ENCODE data around the gene PKNOX2.

PKNOX2 gene

GRCh38 chr11:125299061-125299615, 134.6 kb downstream of the PKNOX2 start:
- no peak overlapping the region for H3K4me3 ChIP-seq (ENCODE audit: low read depth, low read length)
- H3K79me2 ChIP-seq (ENCODE audit: control insufficient read depth, insufficient read depth, low read length, unreplicated experiment): no peaks in the 10 kb centered on the region
- H3K36me3 ChIP-seq (ENCODE audit: insufficient read depth, low read length): no peaks in the 10 kb centered on the region
- H3K27ac ChIP-seq (ENCODE audit: low read depth, low read length): no peak overlapping the region
- peaks cover 29% of the 10 kb centered on the region for H3K27me3 ChIP-seq (ENCODE audit: insufficient read depth, low read length)
- H2AFZ ChIP-seq (ENCODE audit: low read length, unreplicated experiment): no peak overlapping the region
- peaks cover 9% of the 10 kb centered on the region for H3K4me1 ChIP-seq (ENCODE audit: control insufficient read depth, insufficient read depth, low read length, unreplicated experiment)

GRCh38 chr11:125299821-125300220, 135.3 kb downstream of the PKNOX2 start:
- H3K79me2 ChIP-seq (ENCODE audit: control insufficient read depth, insufficient read depth, low read length, unreplicated experiment): no peaks in the 10 kb centered on the region
- no peaks in the 10 kb centered on the region for H3K36me3 ChIP-seq (ENCODE audit: insufficient read depth, low read length)
- H3K27me3 ChIP-seq (ENCODE audit: insufficient read depth, low read length): peaks cover 23% of the 10 kb centered on the region
- H2AFZ ChIP-seq (ENCODE audit: low read length, unreplicated experiment): no peak overlapping the region
- H3K4me1 ChIP-seq (ENCODE audit: control insufficient read depth, insufficient read depth, low read length, unreplicated experiment): peaks cover 9% of the 10 kb centered on the region
- H3K27ac ChIP-seq (ENCODE audit: low read depth, low read length): no peak overlapping the region
- no peak overlapping the region for H3K4me3 ChIP-seq (ENCODE audit: low read depth, low read length)

DNA sequence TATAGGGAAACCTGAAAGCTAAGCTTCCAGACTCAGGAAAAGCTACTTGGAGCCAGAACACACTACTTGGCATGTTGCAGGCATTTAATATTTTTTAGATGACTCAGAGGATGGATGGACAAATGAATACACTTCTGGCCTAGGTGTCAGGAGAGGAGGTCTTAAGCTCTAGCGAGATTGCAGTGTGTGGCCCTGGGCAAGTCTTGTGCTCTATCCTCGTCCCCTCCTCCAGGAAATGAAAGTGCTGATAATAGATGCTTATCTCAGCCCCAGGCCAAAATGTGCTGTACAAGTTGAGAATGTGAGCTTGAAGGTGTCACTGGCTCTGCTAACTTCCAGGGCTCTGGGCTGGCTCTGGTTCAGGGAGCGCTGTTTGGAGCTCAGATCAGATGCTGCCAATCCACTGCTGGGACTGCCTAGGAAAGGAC, 136.3 kb downstream of the PKNOX2 start:
- H3K27ac ChIP-seq (ENCODE audit: low read depth, low read length): no peak overlapping the region
- no peaks in the 10 kb centered on the region for H3K79me2 ChIP-seq (ENCODE audit: control insufficient read depth, insufficient read depth, low read length, unreplicated experiment)
- peaks cover 9% of the 10 kb centered on the region for H3K4me1 ChIP-seq (ENCODE audit: control insufficient read depth, insufficient read depth, low read length, unreplicated experiment)
- H3K36me3 ChIP-seq (ENCODE audit: insufficient read depth, low read length): no peaks in the 10 kb centered on the region
- no peak overlapping the region for H3K4me3 ChIP-seq (ENCODE audit: low read depth, low read length)
- H3K27me3 ChIP-seq (ENCODE audit: insufficient read depth, low read length): peaks cover 21% of the 10 kb centered on the region
- H2AFZ ChIP-seq (ENCODE audit: low read length, unreplicated experiment): no peak overlapping the region

DNA sequence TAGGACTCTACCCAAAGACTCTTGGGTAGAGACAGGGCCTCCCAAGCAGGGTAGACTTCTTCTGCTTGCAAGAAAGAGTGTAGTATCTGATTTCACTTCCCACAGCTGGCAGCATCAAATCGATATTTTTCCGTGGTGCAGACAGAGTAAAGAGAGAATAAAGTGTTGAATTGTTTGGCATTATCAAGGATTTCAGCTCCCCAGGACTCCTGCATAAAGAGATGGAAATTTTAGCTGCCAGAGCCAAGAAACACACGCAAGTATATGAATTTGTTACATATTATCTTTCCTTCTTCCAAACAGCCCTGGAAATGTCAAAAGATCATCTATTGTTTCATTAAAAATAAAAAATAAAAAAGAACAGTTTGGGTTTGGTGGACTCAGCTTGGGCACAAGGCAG, 136.8 kb downstream of the PKNOX2 start:
- no peak overlapping the region for H2AFZ ChIP-seq (ENCODE audit: low read length, unreplicated experiment)
- H3K4me1 ChIP-seq (ENCODE audit: control insufficient read depth, insufficient read depth, low read length, unreplicated experiment): peaks cover 9% of the 10 kb centered on the region
- no peaks in the 10 kb centered on the region for H3K36me3 ChIP-seq (ENCODE audit: insufficient read depth, low read length)
- H3K27me3 ChIP-seq (ENCODE audit: insufficient read depth, low read length): peaks cover 17% of the 10 kb centered on the region; the same call in 1 of the 2 replicates
- H3K27ac ChIP-seq (ENCODE audit: low read depth, low read length): no peak overlapping the region
- no peaks in the 10 kb centered on the region for H3K79me2 ChIP-seq (ENCODE audit: control insufficient read depth, insufficient read depth, low read length, unreplicated experiment)
- H3K4me3 ChIP-seq (ENCODE audit: low read depth, low read length): no peak overlapping the region

GRCh38 chr11:125303186-125303585, 138.6 kb downstream of the PKNOX2 start:
- no peak overlapping the region for H3K27ac ChIP-seq (ENCODE audit: low read depth, low read length)

GRCh38 chr11:125303694-125304093, 139.1 kb downstream of the PKNOX2 start:
- Histone ChIP-seq H3K79me2 (ENCODE audit: control insufficient read depth, insufficient read depth, low read length, unreplicated experiment) (no peaks in the 10 kb centered on the region), H3K27me3 (ENCODE audit: insufficient read depth, low read length) (0 out of 2 replicates have a peak, but pooled peaks cover 15% of the 10 kb centered on the region), H2AFZ (ENCODE audit: low read length, unreplicated experiment) (no peak overlapping the region), H3K27ac (ENCODE audit: low read depth, low read length) (no peak overlapping the region), H3K36me3 (ENCODE audit: insufficient read depth, low read length) (no peaks in the 10 kb centered on the region), H3K4me3 (ENCODE audit: low read depth, low read length) (no peak overlapping the region), H3K4me1 (ENCODE audit: control insufficient read depth, insufficient read depth, low read length, unreplicated experiment) (peaks cover 9% of the 10 kb centered on the region)

More at GRCh38 chr11:125303186-125303585, 138.6 kb downstream of the PKNOX2 start:
- no peak overlapping the region for H3K4me3 ChIP-seq (ENCODE audit: low read depth, low read length)
- H3K27me3 ChIP-seq (ENCODE audit: insufficient read depth, low read length): 0 out of 2 replicates have a peak, but pooled peaks cover 14% of the 10 kb centered on the region
- H3K79me2 ChIP-seq (ENCODE audit: control insufficient read depth, insufficient read depth, low read length, unreplicated experiment): no peaks in the 10 kb centered on the region
- H3K4me1 ChIP-seq (ENCODE audit: control insufficient read depth, insufficient read depth, low read length, unreplicated experiment): peaks cover 9% of the 10 kb centered on the region
- H2AFZ ChIP-seq (ENCODE audit: low read length, unreplicated experiment): no peak overlapping the region
- no peaks in the 10 kb centered on the region for H3K36me3 ChIP-seq (ENCODE audit: insufficient read depth, low read length)

- H3K4me3 ChIP-seq (ENCODE audit: low read depth, low read length): no peak overlapping the region
- H2AFZ ChIP-seq (ENCODE audit: low read length, unreplicated experiment): no peak overlapping the region
- 0 out of 2 replicates have a peak, but pooled peaks cover 18% of the 10 kb centered on the region for H3K27me3 ChIP-seq (ENCODE audit: insufficient read depth, low read length)
- no peaks in the 10 kb centered on the region for H3K36me3 ChIP-seq (ENCODE audit: insufficient read depth, low read length)
- peaks cover 9% of the 10 kb centered on the region for H3K4me1 ChIP-seq (ENCODE audit: control insufficient read depth, insufficient read depth, low read length, unreplicated experiment)
- H3K79me2 ChIP-seq (ENCODE audit: control insufficient read depth, insufficient read depth, low read length, unreplicated experiment): no peaks in the 10 kb centered on the region
- H3K27ac ChIP-seq (ENCODE audit: low read depth, low read length): no peak overlapping the region
These were observed 139.6 kb downstream of the PKNOX2 start for GRCh38 chr11:125304136-125304535.

- Histone ChIP-seq H3K27me3 (ENCODE audit: insufficient read depth, low read length) (peaks cover 22% of the 10 kb centered on the region; the same call in 1 of the 2 replicates), H3K79me2 (ENCODE audit: control insufficient read depth, insufficient read depth, low read length, unreplicated experiment) (no peaks in the 10 kb centered on the region), H3K4me3 (ENCODE audit: low read depth, low read length) (no peak overlapping the region), H3K4me1 (ENCODE audit: control insufficient read depth, insufficient read depth, low read length, unreplicated experiment) (peaks cover 9% of the 10 kb centered on the region), H3K36me3 (ENCODE audit: insufficient read depth, low read length) (no peaks in the 10 kb centered on the region), H3K27ac (ENCODE audit: low read depth, low read length) (no peak overlapping the region), H2AFZ (ENCODE audit: low read length, unreplicated experiment) (no peak overlapping the region)
These were observed 140.3 kb downstream of the PKNOX2 start for GRCh38 chr11:125304876-125305275.

DNA sequence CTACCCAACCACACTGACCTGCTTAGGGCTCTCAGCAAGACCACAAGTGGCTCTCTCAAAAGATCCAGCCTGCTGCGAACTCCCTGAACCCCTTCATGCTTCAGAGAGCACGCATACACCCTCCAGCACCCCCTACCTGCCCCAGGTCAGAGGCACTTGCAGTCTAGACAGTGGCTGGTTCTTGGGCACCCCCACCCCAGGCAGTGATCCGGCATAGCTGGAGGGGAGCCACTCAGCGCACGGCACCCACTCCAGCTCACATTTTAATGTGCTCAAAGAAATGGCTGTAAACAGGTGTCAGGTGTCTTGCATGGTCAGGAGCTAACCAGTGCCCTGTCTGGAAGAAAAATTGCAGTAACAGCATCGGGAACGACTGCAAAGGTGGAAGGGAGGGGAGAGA, 140.8 kb downstream of the PKNOX2 start:
- H3K27me3 ChIP-seq (ENCODE audit: insufficient read depth, low read length): peaks cover 23% of the 10 kb centered on the region; the same call in 1 of the 2 replicates
- H3K27ac ChIP-seq (ENCODE audit: low read depth, low read length): no peak overlapping the region

GRCh38 chr11:125306476-125306875, 141.9 kb downstream of the PKNOX2 start:
- Histone ChIP-seq H3K27me3 (ENCODE audit: insufficient read depth, low read length) (peaks cover 33% of the 10 kb centered on the region), H3K79me2 (ENCODE audit: control insufficient read depth, insufficient read depth, low read length, unreplicated experiment) (no peaks in the 10 kb centered on the region), H2AFZ (ENCODE audit: low read length, unreplicated experiment) (no peak overlapping the region), H3K4me1 (ENCODE audit: control insufficient read depth, insufficient read depth, low read length, unreplicated experiment) (no peaks in the 10 kb centered on the region), H3K36me3 (ENCODE audit: insufficient read depth, low read length) (no peaks in the 10 kb centered on the region), H3K27ac (ENCODE audit: low read depth, low read length) (no peak overlapping the region), H3K4me3 (ENCODE audit: low read depth, low read length) (no peak overlapping the region)

More for the DNA sequence above, 140.8 kb downstream of the PKNOX2 start:
- Histone ChIP-seq H3K36me3 (ENCODE audit: insufficient read depth, low read length) (no peaks in the 10 kb centered on the region), H3K4me3 (ENCODE audit: low read depth, low read length) (no peak overlapping the region), H3K4me1 (ENCODE audit: control insufficient read depth, insufficient read depth, low read length, unreplicated experiment) (peaks cover 8% of the 10 kb centered on the region), H3K79me2 (ENCODE audit: control insufficient read depth, insufficient read depth, low read length, unreplicated experiment) (no peaks in the 10 kb centered on the region), H2AFZ (ENCODE audit: low read length, unreplicated experiment) (no peak overlapping the region)

DNA sequence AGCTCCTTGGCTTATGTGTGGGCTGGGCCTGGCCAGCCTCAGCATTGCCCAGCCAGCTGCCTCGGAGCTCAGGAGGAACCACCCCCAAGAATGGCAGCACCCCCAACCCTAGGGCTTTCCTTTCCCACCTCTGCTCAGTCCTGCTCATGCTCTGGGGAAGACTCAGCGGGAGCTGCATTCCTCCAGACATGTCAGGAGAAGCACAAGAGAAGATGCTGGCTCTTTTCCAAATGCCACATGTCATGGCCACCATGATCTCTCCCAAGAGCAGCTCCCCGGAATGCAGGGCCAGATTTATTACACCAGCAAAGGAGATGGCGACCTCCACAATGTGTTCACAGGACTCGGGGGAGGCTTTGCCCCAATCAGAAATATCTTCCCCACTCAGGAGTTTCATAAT, 143.7 kb downstream of the PKNOX2 start:
- Histone ChIP-seq H2AFZ (ENCODE audit: low read length, unreplicated experiment) (no peak overlapping the region), H3K27ac (ENCODE audit: low read depth, low read length) (no peak overlapping the region), H3K79me2 (ENCODE audit: control insufficient read depth, insufficient read depth, low read length, unreplicated experiment) (no peaks in the 10 kb centered on the region), H3K4me3 (ENCODE audit: low read depth, low read length) (no peak overlapping the region), H3K27me3 (ENCODE audit: insufficient read depth, low read length) (peaks cover 46% of the 10 kb centered on the region), H3K4me1 (ENCODE audit: control insufficient read depth, insufficient read depth, low read length, unreplicated experiment) (no peaks in the 10 kb centered on the region), H3K36me3 (ENCODE audit: insufficient read depth, low read length) (no peaks in the 10 kb centered on the region)

Data from ACC112 (cell line).